ENCODE data around the gene LRFN4.

The LRFN4 gene

DNA sequence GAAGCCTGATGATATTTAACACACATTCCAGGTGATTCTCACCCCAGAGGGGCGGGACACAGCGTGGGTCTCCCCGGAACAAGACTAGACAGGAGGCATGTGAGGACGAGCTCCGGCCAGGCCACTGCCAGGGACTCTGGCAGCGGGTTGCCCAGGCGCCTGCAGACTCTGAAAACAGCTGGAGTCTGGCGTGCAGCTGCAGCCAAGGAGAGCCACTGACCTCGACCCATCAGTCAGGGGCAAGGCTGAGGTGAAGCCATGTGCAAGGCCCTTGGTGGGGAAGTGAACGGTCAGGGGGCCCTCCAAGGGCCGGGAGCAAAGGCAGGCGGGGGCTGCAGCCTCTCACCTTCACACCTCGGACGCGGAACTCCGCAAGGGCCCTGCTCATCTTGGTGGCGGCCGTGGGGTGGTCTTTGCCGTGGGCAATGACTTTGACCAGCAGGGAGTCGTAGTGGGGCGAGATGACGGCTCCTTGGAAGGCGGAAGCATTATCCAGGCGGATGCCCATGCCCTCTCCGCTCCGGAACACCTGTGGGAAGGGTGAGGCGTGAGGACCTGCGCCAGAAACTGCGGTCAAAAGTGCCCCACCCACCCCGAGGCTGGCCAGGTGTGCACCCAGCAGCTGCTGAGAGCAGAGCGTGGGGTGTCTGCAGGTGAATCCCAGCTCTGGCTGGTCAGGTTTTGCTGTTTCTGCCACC lies 6.7 kb downstream of the LRFN4 start:
- H3K9me2 ChIP-seq (replicated peaks; ENCODE audit: insufficient read depth, low read length): no peaks in the 10 kb centered on the region
- TF ChIP-seq, protein P1, sequence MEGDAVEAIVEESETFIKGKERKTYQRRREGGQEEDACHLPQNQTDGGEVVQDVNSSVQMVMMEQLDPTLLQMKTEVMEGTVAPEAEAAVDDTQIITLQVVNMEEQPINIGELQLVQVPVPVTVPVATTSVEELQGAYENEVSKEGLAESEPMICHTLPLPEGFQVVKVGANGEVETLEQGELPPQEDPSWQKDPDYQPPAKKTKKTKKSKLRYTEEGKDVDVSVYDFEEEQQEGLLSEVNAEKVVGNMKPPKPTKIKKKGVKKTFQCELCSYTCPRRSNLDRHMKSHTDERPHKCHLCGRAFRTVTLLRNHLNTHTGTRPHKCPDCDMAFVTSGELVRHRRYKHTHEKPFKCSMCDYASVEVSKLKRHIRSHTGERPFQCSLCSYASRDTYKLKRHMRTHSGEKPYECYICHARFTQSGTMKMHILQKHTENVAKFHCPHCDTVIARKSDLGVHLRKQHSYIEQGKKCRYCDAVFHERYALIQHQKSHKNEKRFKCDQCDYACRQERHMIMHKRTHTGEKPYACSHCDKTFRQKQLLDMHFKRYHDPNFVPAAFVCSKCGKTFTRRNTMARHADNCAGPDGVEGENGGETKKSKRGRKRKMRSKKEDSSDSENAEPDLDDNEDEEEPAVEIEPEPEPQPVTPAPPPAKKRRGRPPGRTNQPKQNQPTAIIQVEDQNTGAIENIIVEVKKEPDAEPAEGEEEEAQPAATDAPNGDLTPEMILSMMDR (IDR thresholded peaks at IDR 0.05; ENCODE audit: insufficient read depth, low read length, poor library complexity, severe bottlenecking): no peak
- TF ChIP-seq EZH2phosphoT487 (conservative IDR thresholded peaks at IDR 0.05; ENCODE audit: low read length): no peak
- no peaks in the 10 kb centered on the region for H3K27me3 ChIP-seq (ENCODE audit: low read length)
- no peak overlapping the region for H3K27ac ChIP-seq (ENCODE audit: low read depth, low read length)
- H3K4me3 ChIP-seq (ENCODE audit: insufficient read depth, low read length, poor library complexity, severe bottlenecking): no peak overlapping the region
- H2AFZ ChIP-seq (ENCODE audit: low read depth, low read length, severe bottlenecking): no peak overlapping the region
- H4K20me1 ChIP-seq (ENCODE audit: low read depth, low read length): no peaks in the 10 kb centered on the region
- no peaks in the 10 kb centered on the region for H3K9me3 ChIP-seq (ENCODE audit: insufficient read depth, low read length)
- no peaks in the 10 kb centered on the region for H3K79me2 ChIP-seq (ENCODE audit: insufficient read depth, low read length)
- H3K9ac ChIP-seq (ENCODE audit: low read length): no peak overlapping the region
- H3K4me2 ChIP-seq (ENCODE audit: low read depth, low read length, poor library complexity, severe bottlenecking): no peak overlapping the region
- H3K36me3 ChIP-seq (ENCODE audit: low read length): no peaks in the 10 kb centered on the region
- H3F3A ChIP-seq (ENCODE audit: insufficient read depth): peaks cover 6% of the 10 kb centered on the region

DNA sequence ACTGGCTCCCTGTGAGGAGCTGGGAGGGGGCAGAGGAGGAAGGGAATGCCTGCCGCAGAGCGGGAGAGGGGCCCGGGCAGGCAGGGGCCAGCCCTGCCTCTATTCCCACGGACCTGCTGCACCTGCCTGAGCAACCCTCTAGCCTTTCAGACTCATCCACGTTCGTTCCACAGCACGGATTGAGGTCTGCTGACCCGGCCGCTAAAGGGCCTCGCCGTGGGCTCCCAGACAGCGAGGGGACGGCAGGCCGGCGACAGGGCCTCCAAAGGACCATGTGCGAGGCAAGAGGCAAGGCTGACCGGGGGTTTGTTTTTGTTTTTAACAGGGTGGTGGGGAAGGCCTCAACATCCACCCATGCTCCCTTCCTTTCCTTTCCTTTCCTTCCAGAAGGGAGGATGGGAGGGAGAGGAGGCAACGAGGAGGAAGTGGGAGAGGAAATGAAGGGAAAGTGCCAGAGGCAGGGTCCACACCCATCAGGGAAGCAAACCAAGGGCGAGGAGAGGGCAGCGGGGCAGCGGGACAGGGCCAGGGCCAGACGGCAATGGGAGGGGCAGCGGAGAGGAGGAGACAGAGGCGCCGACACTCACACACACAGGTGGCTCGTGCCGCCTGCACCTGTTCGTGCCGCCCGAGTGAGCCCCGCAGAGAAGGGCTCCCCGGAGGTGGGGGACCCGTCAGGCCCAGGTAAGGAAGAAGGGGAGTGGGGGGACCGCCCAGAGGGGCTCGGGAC lies 7.5 kb downstream of the LRFN4 start:
- no peaks in the 10 kb centered on the region for H3K27me3 ChIP-seq (ENCODE audit: low read length)
- H3K9me2 ChIP-seq (replicated peaks; ENCODE audit: insufficient read depth, low read length): no peaks in the 10 kb centered on the region
- no peak overlapping the region for H2AFZ ChIP-seq (ENCODE audit: low read depth, low read length, severe bottlenecking)
- H4K20me1 ChIP-seq (ENCODE audit: low read depth, low read length): no peaks in the 10 kb centered on the region
- peak overlapping the region; percentile 25 for H3K4me2 ChIP-seq (ENCODE audit: low read depth, low read length, poor library complexity, severe bottlenecking)
- H3K79me2 ChIP-seq (ENCODE audit: insufficient read depth, low read length): no peaks in the 10 kb centered on the region
- H3K36me3 ChIP-seq (ENCODE audit: low read length): no peaks in the 10 kb centered on the region
- H3F3A ChIP-seq (ENCODE audit: insufficient read depth): peaks cover 6% of the 10 kb centered on the region
- no peak overlapping the region for H3K4me3 ChIP-seq (ENCODE audit: insufficient read depth, low read length, poor library complexity, severe bottlenecking)
- no peak overlapping the region for H3K9ac ChIP-seq (ENCODE audit: low read length)
- H3K27ac ChIP-seq (ENCODE audit: low read depth, low read length): no peak overlapping the region
- no peaks in the 10 kb centered on the region for H3K9me3 ChIP-seq (ENCODE audit: insufficient read depth, low read length)
- TF ChIP-seq EZH2phosphoT487 (conservative IDR thresholded peaks at IDR 0.05; ENCODE audit: low read length): no peak
- TF ChIP-seq, protein P1 (IDR thresholded peaks at IDR 0.05; ENCODE audit: insufficient read depth, low read length, poor library complexity, severe bottlenecking): no peak

DNA sequence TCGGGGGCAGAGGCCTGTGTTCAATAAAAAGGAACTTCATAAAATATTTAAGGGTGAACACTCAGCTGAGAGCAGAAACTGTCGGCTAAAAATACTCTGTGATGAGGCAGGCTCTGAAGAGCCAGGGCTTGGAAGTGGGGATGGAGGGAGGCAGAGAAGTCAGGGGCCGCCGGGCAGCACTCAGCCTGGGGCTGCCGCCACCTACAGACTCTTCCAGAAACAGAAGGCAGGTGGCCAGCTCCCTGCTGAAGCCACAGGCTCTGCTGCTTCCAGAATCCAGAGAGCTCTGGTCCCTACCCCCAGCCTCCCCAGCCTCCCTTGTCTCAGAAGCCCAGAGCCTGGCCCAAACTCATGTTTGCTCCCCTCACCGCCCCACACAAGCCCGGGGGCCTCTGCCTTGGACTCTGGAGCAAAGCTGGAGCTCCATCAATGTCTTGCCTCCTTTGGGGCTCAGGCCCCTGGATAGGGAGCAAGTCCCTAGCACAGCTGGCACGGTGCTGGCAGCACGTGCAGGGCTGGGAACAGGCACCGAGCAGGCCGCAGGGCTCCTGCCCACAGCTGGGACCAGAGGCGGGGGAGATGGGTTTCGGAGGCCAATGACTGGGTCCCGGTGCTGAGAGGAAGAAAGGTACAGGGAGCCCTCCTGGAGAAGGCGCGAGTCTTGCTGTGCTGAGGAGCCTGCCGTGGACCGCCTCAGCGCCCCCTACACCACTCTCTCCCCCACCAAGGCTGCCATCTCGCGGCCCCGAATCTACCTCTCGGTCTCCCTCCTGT lies 8.2 kb downstream of the LRFN4 start:
- H3K27ac ChIP-seq (ENCODE audit: low read depth, low read length): no peak overlapping the region
- H3K4me2 ChIP-seq (ENCODE audit: low read depth, low read length, poor library complexity, severe bottlenecking): peak overlapping the region; percentile 25
- no peak for TF ChIP-seq EZH2phosphoT487 (conservative IDR thresholded peaks at IDR 0.05; ENCODE audit: low read length)
- TF ChIP-seq, protein P1 (IDR thresholded peaks at IDR 0.05; ENCODE audit: insufficient read depth, low read length, poor library complexity, severe bottlenecking): no peak
- H3K9me2 ChIP-seq (replicated peaks; ENCODE audit: insufficient read depth, low read length): no peaks in the 10 kb centered on the region
- no peaks in the 10 kb centered on the region for H3K79me2 ChIP-seq (ENCODE audit: insufficient read depth, low read length)
- no peaks in the 10 kb centered on the region for H3K27me3 ChIP-seq (ENCODE audit: low read length)
- H3F3A ChIP-seq (ENCODE audit: insufficient read depth): peaks cover 6% of the 10 kb centered on the region
- no peaks in the 10 kb centered on the region for H3K9me3 ChIP-seq (ENCODE audit: insufficient read depth, low read length)
- no peak overlapping the region; the same call in 1 of the 2 replicates for H3K9ac ChIP-seq (ENCODE audit: low read length)
- H4K20me1 ChIP-seq (ENCODE audit: low read depth, low read length): no peaks in the 10 kb centered on the region
- no peak overlapping the region for H3K4me3 ChIP-seq (ENCODE audit: insufficient read depth, low read length, poor library complexity, severe bottlenecking)
- no peak overlapping the region for H2AFZ ChIP-seq (ENCODE audit: low read depth, low read length, severe bottlenecking)
- H3K36me3 ChIP-seq (ENCODE audit: low read length): no peaks in the 10 kb centered on the region
